ENCODE results near the gene POLR2L.

The POLR2L gene

DNA sequence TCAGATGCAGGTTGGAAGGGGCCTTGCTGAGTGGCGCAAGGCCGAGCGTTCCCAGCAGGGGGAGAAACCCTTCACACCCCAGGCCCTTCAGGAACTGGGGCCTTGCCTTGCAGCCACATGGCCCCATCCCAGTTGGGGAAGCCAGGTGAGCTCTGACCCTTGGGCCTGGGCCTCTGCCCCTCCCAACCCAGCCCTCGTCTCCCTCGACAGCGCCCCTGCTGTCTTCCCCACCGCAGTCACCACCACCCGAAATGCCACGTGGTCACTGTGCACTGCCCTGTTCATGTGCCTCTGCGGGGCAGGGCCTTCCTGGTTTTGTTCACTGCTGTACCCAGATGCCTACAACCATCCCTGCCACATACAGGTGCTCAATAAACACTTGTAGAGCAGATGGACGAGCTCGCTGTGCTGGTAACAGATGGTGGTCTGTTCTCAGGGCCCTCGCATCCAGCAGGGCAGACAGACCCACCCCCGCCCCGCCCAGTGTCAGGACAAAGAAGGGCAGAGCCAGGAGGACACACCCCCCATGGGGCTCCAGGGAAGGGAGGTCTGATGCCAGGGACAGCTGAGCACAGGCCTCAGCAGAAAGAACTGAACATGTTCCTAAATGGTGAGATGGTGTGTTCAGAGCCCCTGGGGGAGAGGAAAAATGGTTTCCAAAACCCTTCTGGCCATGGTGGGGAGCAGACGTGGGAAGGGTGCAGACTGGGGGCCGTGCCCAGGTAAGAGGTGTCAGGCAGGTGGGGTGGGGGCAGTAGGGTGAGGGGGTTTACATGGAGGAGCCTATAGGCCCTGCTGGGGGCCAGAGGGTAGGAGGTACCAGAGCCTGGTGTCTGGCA, 3.7 kb downstream of the POLR2L start:
- no peak for DNase-seq (ENCODE audit: low read depth)

DNA sequence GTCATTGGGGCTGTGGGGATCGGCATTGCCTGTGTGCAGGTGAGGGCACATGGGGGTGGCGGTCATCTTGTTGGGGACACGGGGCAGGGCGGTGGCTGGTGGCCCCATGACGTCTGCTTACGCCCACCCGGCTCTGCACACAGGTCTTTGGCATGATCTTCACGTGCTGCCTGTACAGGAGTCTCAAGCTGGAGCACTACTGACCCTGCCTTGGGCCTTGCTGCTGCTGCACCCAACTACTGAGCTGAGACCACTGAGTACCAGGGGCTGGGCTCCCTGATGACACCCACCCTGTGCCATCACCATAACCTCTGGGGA, 4.4 kb downstream of the POLR2L start:
- no peak for DNase-seq (ENCODE audit: low read depth)

DNA sequence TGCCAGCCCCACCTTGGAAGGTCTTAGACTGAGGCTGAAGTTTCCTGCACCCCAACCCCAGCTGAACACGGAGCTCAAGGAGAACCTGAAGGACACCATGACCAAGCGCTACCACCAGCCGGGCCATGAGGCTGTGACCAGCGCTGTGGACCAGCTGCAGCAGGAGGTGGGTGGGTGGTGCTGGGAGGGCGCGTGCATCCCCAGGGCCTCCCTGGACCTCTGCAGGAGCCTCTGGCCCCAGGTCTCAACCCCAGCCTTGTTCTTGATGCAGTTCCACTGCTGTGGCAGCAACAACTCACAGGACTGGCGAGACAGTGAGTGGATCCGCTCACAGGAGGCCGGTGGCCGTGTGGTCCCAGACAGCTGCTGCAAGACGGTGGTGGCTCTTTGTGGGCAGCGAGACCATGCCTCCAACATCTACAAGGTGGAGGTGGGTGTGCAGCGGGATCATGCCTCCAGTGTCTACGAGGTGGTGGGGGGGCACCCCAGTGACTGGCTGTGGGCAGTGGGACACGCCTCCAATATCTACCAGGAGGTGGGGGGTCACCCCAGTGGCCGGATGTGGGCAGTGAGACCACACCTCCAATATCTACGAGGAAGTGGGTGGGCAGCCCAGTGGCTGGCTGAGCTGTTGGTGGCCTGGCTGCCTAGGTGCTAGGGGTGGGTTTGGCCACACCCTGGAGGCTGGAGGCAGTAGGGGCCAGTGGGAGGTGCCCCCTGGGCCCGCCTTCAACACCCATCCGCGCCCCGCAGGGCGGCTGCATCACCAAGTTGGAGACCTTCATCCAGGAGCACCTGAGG, 4.9 kb downstream of the POLR2L start:
- no peak for DNase-seq (ENCODE audit: low read depth)

DNA sequence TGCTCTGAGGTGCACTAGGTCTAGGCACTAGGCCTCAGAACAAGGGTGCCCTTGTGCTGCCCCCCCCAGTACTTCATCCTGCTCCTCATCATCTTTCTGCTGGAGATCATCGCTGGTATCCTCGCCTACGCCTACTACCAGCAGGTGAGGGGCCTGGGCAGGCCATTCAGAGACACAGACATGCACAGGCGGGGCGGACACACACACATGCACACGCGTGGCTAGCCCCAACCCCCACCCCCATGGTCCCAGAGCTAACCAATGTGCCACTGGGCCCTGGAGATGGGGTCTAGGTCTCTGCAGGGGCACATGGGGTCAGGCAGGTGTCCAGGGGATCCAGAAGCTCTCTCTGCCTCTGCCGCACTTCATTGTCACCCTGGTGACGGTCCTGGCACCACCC, 5.6 kb downstream of the POLR2L start:
- DNase-seq (ENCODE audit: low read depth) = no peak

DNA sequence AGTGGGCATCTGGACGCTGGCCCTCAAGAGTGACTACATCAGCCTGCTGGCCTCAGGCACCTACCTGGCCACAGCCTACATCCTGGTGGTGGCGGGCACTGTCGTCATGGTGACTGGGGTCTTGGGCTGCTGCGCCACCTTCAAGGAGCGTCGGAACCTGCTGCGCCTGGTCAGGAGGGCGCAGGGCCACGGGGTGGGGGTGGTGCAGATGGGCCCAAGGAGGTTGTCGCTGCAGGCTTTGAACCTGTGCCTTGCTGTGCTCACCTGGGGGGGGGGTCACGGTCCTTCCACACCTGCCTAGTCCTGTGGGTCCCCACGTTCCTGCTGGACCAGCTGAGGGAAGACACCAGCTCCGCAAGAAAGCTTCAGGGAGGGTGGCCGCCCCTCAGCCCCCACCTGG, 6.1 kb downstream of the POLR2L start:
- DNase-seq (ENCODE audit: low read depth) = no peak

DNA sequence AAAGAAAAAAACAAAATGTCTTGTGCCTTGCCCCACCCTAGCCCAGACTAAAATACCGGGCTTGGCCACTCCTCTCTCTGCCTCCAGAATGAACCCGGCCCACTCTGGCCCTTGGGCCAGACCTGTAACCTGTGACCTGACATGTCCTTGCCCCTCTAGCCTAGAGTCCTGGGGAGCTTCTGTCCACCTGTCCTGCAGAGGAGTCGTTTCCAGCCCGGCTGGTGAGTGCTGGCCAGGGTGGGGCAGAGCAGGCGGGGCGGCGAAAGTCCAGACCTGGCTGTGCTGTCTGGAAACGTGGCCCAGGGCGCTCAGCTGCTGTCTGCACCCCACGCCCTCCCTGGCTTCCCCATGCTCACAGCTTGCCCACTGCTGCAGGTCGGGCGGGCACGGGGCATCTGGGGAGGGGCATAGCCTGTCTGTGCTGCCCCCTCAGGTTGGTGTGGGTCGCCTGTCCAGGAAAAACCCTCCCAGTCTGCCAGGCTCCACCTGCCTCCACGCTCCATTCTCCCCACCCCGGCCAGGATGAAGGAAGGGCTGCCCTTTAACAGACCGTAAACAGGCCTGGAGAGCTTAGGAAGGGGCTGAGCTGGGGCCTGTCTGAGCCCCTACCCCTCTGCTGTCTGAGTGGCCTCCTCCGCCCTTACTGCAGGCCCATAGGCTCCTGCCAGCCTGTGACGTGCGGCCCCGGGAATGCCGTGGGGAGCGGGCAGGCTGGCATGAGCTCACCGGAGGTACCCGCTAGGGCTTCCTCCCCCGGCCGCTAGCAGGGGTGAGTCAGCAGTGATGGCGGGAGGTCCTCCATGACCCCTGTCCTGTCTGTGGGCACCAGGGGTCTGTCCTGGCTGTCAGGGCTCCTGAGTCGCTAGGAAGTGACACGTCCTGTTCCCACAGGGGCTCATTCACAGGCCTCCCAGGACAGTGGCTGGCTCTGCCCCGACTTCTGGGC, 7.7 kb downstream of the POLR2L start:
- peak; percentile 87 for DNase-seq (ENCODE audit: low read depth)

DNA sequence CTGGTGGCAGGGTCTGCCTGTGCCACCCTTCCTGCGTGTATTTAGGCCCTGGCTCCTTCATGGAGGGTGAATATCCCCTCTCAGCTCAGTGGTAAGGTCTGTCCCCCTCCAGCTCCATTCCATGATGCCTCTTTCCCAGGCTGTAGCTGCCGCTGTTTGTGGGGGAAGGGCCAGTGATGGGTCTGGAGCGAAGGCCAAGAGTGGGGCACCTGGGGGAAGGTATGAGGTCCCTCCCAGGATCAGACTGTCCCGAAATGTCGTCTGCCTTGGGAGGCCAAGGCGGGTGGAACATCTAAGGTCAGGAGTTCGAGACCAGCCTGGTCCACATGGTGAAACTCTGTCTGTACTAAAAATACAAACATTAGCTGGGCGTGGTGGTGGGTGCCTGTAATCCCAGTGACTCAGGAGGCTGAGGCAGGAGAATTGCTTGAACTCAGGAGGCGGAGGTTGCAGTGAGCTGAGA, 8.4 kb downstream of the POLR2L start:
- no peak for DNase-seq (ENCODE audit: low read depth)

DNA sequence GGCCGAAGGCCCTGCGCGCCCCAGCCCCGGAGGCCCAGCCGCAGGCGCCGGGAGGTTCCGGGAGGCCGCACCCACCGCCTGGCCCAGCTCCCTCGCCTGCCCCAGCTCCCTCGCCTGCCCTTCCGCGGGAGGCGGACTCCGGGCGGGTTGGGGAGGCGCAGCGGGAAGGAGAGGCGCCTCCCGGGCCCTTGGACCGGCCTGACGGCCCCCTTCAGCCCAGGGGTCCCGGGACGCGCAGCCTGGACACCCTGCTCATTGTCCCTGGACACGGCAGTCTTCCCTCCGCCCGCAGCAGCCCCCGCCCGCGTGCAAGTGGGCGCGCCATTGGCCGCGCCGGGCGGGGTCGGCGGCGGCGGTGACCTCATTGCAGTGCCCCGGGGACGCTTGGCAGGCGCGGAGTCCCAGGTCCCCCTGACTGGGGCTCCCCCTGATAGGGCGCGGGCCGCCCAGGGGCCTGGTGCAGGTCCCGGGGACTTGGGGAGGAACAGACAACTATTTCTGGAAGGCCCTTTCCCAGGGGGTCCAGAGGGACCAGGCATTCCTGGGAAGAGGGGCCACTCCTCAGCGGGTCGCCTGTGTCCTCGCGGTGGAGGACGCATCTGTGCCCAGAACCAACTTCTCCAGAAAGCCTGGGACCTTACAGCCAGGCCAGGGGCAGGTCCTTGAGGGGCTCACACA, 9.1 kb downstream of the POLR2L start:
- DNase-seq (ENCODE audit: low read depth) = peak; percentile 41

DNA sequence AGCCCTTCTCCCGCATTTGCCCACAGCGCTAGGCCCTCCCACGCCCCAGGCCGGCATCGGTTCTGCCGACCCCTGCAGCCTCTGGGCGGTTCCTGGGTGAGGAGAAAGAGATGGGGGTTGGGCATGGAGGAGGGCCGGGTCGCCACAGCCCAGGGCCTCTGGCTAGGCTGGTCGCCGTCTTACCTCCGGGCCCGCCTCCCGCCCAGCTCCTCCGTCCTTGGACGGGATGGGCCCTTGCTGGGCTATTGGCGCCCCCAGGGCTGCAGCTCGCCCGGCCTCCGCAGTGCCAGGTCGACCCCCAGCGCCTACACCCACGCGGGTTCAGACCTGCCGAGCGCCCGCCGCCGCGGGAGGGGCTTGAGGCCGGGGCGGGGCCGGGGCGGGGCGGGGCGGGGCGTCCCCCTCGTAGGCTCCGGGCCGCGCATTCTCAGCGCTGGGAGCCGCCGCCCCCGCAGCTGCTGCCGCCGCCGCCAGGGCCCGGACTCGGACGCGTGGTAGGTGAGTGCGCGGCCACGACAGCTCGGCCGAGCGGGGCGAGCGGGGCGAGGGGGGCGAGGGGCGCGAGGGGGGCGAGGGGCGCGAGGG, 9.7 kb downstream of the POLR2L start, which contains the start of gene CD151:
Gene CD151, plus strand, starts transcription at position 424 of the 585 bp plus-strand sequence. CDS start 3,118 bp downstream, outside the sequence.
- DNase-seq (ENCODE audit: low read depth) = peak; percentile 34

DNA sequence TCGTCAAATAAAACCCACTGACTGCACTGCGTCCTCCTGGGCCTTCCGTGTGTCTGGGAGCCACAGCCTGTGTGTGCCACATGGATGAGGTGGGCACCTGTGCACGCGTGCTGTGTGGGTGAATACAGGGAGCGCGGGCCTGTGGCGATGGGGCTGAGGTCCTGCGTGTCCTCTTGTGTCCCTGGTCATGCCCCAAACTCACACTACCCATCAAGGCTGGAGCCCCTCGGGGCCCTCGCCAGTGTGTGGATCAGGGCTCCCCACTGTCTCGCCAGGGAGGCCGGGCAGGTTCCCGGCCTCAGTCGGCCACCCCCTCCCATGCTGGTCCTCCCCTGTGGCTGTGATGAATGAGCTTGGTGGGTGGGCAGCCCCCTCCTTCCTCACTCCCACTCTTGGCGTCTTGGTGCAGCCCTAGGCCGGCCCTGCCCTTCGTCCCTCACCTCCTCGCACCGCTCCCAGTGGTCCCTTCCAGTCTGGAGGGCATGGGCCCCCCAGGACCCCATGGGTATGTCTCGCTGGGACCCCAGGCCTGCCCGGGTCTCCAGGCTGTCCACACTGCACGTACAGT, 10.3 kb downstream of the POLR2L start:
- no peak for DNase-seq (ENCODE audit: low read depth)

DNA sequence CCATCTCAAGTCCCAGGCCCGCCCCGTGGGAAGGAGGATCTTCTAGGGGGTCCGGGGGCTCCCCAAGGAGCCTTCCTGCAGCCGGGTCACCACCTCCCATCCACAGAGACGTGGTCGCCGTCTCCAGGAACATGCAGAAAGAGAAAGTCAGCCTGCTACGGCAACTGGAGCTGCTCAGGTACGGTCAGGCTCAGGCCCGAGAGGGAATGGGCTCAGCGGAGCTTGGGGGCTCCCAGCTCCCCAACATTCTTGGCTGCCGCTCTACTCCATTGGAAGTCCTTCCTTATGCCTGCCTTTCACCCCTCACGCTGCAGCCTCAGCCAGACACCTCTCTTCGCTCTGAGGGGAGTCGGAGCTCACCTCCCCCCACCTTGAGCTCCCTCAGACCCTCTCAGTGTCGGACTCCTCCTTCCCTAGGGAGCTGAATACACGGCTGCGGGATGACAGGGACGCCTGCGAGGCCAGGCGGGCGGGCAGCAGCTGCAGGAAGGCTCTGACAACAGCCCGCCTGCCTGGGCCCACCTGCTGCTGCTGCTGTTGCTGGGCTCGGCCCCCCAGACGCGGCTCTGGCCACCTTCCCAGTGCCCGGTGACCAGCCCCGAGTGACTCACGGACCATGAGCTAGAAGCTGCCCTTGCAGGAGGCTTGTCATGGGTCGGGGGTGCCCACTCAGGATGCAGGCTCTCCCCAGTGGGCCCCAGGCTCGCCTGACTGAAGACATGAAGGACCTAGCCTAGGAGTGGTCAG, 11.0 kb downstream of the POLR2L start:
- DNase-seq (ENCODE audit: low read depth) = no peak

DNA sequence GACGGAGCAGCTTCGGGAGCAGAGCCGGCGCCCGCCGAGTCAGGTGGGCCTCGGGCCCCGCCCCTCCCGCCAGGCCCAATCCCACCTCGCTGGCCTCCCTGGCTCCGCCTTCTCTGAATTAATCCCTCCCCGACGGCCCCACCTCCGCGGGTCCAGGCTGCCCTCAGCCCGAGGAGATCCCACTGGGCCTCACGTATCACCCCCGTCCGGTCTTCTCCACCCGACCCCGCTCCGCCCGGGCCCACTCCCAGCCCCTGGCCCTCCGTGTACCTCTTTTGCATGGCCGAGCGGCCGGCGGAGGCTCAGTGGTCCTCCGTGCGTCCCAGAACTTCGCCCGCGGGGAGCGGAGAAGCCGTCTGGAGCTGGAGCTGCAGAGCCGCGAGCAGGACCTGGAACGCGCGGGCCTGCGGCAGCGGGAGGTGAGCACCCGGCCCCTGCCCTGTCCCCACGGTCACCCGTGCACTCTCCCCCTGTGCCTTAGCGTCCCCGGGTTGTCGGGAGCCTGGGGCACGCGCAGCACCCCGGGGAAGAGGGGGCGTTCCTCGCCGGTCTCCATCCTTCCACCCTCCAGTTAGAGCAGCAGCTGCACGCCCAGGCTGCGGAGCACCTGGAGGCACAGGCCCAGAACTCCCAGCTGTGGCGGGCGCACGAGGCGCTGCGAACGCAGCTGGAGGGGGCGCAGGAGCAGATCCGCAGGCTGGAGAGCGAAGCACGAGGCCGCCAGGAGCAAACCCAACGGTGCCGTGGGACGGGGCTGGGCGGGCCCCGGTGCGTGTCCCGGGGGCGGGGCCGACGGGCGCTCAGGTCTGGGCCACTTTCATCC, 11.8 kb downstream of the POLR2L start:
- DNase-seq (ENCODE audit: low read depth) = peak; percentile 66

DNA sequence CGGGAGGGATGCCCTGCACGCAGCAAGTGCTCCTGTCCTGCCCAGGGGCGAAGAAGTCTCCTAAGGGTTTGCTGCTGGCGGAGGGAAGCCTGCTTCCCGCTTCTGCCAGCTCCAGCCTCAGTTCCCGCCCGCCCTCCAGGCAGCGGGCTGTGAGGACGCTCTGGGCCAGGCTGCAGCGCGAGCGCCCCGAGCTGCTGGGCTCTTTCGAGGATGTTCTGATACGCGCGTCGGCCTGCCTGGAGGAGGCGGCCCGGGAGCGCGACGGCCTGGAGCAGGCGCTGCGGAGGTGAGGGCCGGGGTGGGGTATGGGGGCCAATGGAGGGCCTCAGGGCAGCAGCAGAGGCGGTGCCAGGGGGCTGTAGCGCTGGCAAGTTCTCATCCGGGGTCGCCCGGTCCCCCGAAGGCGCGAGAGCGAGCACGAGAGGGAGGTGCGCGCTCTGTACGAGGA, 12.5 kb downstream of the POLR2L start:
- DNase-seq (ENCODE audit: low read depth) = no peak

DNA sequence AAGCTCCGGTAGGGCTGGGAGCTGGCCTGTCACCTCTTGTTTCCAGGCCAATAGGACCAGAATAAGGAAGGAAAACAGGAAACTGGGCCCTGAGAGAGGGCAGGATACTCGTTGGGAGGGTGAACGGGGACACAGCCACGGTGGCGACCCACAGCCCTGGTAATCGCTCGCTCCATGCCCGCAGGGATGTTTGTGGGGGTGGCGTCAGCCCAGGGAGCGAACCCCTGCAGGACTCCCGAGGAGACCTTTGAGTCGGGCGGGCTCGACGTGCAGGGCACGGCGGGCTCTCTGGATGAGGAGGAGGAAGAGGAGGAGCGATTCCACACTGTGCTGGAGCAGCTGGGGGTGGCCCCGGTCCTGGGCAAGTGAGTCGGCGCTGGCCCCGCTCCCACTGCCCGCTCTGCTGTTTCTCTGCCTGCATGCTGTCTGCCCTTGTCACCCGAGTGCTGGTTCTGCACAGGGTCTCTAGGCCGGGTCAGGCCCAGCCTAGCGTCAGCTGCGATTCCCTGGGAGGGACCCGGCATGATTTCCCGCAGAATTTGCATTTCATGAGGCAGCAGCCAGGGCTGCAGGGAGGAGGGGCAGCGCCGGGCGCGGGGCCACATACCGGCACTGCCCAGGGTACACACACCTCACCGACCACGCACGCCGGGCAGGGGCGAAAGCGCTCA, 13.0 kb downstream of the POLR2L start:
- DNase-seq (ENCODE audit: low read depth) = no peak

DNA sequence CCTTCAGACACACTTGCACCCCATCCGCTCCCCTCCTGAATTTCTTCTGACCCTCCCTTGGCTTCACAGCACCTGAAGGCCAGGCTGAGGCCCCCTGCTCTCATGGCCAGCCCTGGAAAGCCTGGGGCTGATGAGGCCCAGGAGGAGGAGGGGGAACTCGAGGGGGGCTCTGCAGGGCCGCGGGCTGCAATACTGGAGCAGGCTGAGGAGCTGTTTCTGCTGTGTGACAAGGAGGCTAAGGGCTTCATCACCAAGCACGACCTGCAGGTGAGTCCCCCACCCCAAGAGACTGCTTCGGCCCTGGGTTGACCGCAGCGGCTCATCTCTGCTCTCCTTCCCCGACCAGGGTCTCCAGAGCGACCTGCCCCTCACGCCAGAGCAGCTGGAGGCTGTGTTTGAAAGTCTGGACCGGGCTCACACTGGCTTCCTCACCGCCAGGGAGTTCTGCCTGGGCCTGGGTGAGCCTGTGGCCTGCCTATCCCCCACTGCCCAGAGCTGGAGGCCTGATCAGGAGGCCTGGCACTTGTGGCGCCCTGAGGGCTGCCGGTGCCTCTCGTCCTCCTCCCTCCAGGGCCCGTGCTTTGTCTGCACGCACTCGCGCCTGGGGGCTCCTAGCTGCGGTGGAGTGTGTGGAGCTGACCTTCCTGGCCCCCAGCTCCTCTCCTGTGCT, 13.7 kb downstream of the POLR2L start:
- DNase-seq (ENCODE audit: low read depth) = no peak

DNA sequence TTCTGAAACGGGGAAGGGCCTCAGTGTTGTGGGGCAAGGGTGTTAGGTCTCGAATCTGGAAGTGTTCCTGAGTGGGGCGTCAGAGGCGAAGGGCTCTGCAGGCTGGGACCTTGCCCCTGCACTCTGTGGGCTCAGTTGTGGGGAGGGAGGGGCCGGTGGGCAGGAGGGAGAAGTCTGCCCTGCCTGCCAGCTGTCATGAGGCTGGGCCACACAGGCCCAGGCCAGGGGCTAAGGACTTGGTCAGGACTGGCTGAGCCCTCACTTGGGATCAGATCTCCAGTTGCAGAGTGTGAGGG, 14.5 kb downstream of the POLR2L start, which contains the start of gene CRACR2B:
Gene CRACR2B, plus strand, starts transcription at position 23 of the 296 bp plus-strand sequence. CDS start 689 bp downstream, outside the sequence.
- DNase-seq (ENCODE audit: low read depth) = no peak

DNA sequence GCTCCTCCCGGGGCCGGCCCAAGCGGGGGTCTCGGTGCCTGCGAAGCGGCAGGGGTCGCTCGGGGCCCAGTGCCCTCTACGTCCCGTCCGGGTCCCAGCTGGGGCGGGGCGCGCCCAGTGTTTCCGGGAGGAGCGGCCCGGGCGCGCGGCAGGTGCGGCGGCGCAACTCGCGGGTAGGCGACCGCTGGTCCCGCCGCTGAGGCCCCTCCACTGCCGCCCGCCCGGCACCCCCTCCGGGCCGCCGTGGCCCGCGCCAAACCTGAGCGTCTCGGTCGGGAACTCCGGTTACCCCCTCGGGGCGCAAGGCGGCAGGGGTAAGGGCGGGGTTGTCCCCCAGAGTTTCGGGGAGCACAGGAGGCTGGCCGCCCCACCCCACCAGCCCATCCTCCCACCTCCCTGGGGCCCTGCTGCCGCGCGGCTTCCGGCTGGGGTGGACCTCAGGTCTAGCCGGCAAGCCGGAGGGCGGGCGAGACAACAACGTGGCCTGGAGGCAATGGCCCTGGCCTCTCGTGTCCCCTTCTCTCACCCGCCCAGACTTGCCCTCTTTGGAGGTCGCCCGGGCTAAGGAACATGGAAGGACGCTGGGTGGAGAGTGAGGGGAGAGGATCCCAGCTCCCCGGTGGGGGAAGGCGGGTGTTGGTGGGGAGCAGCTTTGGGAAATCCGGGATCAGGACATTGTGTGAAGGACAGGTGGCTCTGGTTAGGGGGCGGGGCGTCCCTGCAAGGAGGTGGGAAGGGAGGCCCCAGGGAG, 15.0 kb downstream of the POLR2L start:
- no peak for DNase-seq (ENCODE audit: low read depth)
